Femur (tissue), 1 donor: ENCODE measurements around the gene BATF.
A peak's percentile ranks its signal among the peaks of the same experiment; 100 is the strongest.

Experiments used
- DNase-seq: peaks from one replicate; pipeline ENCODE4 v3.0.0-alpha.2; 2017

Gene BATF

DNA sequence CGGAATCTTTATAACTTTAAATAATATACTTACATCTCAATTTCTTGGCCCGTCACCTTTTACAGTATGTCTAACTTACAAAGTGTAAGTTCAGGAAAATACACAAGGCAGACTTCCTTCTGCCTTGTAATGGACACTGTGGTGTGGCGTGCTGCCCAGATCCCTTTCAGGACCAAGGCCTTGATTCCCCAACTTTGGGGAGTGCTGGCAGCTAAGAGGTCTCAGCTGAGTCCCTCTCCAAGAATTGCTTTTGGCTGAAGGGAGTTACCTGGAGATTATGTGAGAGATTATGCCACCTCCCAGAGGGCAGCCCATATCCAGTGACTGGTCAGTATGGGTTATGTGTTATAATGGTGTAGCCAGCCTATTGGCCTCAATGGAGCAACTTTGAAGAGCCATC is 21.2 kb upstream of the BATF start:
- no peak for DNase-seq

DNA sequence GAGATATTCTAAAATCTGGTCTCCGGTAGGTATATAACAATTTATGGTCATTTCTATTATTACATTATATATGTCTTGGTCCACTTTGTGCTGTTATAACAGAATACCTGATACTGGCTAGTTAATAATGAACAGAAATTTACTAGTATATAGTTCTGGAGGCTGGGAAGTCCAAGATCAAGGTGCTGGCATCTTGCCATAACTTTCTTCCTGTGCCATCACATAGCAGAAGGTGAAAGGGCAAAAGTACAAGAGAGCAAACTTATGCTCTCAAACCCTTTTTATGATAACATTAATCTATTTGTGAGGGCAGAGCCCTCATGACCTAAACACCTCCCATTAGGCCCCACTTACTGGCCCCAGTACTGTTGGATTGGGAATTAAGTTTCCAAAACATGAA is 17.9 kb upstream of the BATF start:
- DNase-seq, result no peak

DNA sequence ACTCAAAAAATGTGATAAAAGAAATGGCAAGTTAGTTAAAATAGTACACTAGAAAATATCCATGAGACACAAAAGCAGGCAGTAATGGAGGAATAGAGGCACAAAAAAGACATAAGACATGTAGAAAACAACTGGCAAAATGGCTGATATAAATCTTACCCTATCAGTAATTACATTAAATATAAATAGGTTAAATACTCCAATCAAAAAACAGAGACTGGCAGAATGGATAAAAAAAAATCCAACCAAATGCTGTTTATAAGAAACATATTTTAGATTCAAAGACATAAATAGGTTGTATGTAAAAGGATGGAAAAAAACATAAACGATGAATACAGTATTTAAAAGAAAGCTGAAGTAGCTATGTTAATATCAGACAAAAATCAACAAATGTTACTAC is 15.3 kb upstream of the BATF start:
- no peak for DNase-seq

DNA sequence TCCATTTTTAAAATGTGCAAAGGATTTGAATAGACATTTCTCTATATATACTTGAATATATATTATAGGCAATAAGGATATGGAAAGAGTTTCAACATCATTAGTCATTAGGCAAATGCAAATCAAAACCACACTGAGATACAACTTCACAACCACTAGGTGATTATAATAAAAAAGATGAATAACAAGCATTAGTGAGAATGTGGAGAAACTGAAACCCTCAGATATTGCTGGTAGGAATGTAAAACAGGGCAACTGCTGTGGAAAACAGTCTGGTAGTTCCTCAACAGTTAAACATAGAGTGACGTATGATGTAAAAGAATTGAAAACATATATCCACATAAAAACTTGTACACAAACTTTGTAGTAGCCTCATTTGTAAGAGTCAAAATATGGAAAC is 11.7 kb upstream of the BATF start:
- DNase-seq, result no peak

DNA sequence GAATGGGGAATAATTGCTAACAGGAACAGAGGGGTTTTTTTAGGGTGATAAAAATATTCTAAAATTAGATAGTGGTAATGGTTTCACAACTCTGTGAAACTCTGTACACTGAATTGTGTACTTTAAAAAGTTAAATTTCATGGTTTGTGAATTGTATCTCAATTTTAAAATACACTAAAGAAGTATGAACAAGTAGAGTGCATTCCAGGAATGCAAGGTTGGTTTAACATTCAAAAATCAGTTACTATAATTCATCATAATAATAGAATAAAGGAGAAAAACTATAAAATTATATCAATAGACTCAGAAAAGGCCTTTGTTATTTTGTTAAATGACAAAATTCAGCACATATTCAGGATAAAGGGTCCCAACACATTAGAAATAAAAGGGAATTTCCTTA is 11.1 kb upstream of the BATF start:
- DNase-seq, result no peak

DNA sequence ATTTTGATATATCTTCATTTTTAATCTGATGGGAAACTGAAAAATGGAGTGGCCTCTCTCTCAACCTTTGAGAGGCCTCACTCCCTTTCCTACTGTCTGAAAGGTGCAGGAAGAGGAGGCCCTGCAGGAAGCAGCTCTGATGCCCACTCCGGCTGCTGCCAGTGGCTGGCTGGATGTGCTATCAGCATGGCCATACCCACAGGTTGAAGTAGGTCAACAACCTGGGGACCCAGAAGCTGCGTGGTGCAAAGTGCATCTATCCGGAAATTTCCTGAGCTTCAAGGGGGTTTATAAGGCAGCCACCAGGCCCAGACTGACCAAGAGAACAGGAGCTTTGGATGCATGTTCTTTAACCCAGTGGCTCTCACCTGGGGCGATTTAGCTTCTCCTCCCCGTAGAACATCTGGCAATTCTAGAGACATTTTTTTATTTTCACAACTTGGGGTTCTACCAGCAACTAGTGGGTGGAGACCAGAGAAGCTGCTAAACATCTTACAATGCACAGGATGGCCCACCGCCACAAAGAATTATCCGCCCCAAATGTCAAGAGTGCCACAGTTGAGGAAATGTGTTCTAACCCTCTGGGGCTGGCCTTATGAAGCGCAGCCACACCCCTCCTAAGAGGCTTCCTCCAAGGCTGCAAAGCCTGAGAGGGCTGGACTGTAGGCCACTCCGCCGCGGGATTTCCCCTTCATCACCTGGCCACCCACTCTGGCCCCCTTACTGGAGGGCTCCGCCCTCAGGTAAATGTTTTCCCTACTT is 8.2 kb upstream of the BATF start:
- no peak for DNase-seq

DNA sequence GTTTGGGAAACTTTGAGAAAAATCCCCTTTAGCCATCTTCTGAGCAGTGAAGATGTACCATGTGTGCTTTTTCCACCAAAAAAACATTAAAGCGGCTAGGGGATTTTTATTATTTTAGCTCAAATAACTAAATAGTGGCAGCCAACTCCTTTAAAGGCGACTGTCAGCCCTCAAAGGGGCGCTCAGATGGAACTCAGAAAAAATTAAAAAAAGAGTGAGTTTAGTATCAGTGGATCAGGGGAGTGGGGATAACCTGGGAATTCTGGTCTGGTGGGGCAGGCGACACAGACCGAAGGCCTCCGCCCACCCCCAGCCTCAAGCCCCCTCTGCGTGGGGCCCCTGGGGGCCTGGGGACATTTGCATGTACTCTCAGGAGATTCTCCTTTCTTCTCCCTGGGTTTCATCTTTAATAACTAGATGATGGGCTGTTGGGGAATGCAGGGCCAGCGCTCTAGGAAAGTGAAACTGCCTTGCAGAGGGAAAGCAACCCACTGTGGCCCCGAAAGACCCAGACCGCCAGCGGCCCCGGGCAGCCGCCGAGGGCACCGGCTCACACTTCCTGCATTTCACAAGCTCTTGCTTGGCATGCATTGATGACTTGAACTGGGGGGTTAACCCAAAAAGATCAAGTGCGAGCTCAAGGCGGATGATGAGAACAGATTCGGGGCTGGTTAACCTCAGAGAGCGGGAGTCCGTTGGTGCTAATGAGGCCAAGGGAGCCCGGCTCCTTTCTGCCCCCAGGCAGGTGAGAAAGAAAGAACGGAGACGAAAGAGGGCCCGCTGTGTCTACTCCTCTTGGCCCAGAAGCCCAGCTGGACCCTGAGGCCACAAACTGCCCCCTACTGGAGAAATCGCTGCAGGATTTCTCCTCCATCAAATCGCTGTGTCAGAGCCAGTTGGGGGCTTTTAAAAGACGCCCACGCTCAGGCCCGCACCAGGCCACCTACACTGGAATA is 7.3 kb upstream of the BATF start:
- DNase-seq, result peak; percentile 51

DNA sequence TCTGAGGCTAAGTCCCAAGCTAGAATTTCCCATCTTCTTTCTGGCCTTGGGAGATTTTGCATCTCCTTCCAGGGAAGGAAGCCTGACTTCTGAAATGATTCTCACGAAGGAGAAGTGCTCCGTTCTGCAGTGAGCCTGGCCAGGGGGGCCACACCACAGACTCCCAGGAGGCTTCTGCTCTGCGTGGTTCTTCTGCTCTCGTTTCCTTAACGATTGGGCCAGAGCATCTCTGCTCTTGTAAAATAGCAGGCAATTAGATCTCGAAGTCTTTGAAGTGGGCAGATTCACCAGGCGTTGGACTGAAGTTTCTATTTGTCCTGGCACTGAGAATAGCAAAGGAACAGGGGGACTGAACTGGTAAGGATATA is 6.7 kb upstream of the BATF start:
- DNase-seq, result peak; percentile 44

DNA sequence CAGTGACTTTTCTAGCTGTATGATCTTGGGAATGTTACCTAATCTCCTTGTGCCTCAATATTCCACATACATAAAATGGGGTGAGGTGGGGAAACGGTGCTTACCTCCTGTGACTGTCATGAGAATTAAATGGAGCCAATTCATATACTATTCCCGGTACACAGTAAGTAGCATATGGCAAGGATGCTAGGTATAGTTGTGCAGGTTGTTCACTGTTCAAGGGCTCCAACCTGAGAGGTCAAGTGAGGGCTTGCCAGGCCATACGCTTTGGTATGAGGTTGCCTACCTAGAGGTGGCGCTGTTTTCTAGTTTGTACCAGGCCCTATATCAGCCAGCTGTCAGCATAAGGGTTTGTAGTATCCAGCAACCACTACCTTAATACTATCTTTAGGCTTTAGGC is 3.6 kb upstream of the BATF start:
- no peak for DNase-seq

DNA sequence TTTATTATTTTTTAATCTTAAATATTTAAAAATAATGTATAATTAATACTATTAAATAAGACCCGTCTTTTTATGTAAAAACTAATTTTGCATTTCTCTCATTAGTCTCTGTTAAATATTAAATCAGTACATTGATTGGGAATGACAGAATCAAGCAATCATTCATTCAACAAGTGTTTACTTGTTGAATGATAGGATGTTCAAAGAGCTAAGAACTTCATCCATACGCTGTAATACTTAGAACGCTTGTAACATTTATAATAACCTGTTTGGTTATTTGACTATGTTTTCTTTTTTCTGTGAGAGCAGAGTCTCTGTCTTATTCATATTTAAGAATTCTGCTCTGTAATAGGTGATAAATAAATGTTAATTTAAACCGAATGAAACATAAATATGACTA is 2.9 kb upstream of the BATF start:
- no peak for DNase-seq

DNA sequence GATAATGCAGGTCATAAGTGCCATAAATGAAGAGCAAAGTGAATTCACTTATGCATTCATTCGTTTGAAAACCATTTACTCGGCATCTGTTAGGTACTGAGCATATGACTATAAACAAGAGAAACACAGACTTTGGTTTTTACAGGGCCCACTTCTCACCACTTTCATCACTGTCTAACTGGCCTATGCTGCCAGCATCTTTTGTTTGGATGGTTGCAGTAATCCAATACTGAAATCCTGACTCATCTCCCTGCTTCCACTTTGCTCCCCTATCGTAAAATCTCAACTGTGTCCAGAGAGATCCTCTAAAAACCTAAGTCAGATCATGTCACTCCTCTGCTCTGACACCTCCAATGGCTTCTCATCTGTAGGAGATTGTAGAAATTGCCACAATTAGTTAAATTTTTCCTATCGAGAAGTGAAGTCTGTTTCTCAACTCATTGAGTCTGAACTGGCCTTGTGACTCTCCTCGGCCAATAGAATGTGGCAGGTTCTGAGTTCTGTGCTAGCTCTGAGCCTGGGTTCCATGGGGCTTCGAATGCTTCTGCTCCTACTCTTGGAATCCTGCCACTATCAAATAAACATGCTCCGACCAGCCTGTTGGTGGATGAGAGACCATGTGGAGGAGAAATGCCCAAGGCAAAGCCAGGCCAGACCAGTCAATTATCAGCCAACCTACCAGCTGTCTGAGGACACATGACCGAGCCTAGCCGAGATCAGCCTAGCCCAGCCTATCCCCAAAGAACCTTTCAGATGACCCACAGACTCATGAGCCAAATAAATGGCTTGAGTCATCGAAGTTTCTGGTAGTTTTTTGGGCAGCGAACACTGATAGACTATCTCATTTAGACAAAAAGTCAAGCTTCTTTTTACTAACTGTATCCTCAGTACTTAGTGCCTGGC is 2.2 kb upstream of the BATF start:
- DNase-seq, result no peak

DNA sequence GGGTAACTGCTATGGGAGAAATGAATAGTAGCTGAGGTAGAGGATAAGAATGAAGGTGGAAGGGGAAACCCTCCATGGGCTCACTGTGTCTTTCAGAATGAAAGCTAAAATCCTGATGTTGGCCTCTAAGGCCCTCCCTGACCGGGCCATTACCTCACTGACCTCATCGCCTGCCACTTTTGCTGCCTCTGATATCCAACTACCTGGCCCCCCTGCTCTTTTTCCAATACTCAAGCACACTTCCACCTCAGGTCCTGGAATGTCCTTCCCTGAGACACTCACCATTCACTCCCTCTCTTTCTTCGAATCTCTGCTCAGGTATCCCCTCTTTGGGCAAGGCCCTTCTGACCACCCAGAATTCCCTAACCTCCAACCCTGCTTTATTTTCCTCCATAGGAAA is 1.4 kb upstream of the BATF start:
- DNase-seq, result no peak

DNA sequence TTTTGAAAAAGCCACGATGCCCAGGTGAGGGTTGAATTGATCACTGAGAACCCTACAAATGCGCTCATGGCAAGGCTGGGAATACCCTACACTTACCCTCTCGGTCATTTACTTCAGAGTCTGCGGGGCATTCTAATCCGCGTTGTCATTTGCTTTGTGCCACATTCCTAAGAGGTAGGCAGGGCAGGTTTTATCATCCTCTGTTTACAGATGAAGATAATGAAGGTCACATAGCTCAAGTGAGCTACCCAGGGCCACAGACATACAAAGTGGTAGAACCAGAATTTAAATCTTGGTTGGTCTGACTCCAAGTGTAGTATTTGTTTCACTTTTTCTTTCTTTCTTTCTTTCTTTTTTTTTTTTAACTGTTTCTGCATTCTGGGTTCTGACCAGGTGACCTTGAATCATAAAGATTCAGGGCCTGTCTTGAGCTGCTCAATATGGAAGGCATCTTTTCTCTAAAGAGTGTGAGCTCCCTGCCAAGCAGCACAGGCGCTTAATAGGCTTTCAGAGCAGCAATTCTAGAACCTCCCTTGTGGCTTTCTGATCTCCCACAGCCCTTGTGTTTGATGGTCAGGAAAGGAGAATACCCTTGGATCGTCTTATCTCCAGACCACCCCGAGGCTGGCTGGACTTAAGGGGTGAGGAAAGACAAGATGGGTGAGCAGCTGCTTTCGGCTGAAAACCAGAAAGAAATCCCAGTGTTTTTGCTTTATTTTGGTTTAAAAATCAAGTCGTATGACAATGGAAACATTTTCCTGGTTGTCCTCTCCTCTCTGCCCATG is 662 bp upstream of the BATF start:
- no peak for DNase-seq

DNA sequence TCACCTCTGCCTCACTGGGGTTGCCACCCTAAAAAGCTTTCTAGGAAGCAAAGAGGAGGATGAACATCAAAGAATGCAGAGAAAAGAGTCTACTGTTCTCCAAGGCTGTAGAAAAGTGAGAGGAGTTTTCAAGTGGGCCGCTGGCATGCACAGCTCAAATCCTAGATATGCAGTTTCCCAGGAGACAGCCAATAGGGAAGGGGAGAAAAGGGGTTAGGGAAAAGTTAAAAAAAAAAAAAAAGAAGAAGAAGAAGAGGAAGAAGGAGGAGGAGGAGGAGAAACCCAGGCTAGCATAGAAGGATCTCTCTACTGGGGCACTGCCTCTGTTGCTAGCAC is 682 bp downstream of the BATF start:
- DNase-seq, result no peak

DNA sequence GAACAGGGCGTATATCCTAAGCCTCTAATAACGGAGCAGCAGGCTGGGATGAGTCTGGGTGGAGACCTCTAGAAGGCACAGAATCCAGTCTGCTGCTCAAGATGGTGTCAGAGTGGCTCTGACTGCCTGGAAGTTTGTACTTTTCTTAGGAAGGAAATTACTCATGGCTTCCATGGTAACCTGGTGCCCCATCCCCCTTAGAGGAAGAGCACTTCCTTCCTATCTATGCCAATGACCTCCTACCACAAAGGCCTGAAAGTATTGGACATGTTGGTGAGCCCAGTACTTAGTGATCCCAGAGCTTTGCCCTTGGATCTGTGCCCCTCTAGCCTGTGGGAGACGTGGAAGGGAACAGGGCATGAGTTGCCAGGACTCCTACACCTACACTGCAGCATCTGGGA is 1.5 kb downstream of the BATF start:
- no peak for DNase-seq

DNA sequence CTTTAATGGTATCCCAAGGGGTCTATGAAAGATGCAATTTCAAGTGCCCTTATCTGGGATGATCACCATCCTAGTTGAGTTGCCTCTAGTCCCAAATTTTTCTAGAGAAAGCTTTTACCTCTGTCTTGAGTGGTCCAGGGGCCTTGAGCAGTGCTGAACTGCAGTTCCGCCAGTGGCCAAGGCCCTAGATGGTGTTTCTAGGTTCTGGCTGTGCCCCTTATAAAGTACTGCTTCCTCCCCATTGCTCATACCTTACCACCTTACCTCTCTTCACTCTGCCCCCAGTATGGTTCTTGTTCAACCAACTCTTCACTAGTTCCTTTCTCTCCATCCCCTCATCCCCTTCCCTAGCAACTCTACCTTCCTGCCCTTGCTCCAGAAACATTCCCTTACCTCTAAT is 3.7 kb downstream of the BATF start:
- DNase-seq, result no peak

DNA sequence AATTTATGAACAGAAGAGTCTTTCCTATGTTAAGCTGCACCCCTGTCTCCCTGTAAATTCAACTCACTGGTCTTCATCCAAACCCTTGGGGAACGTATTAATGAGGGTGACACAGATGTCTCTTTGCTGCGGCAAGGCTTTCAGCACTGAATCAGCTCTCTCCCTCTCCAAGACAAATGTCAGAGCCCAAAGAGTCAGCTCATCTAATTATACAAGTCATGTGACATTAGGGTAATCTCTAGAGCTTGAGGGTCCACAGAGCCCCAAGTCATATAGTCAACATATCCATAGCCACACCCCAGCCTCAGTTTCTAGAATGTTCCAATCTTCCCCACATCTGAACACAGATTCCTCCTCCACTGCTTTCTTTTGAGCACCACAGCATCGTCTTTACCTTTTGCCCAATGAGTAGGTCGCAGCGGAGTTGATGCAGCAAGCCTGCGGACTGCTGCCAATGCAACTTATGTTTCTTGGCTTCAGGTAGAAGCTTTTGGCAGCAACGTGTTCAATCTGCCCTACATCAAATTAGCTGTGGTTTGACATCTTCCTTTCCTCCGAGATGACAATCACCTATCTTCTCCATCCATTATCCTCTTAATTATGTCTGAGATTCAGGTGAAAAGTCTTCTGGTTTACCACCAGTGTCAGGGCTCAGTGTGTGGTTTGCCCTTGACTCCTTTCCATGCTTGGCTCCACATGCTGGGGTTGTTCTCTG is 5.3 kb downstream of the BATF start:
- no peak for DNase-seq

DNA sequence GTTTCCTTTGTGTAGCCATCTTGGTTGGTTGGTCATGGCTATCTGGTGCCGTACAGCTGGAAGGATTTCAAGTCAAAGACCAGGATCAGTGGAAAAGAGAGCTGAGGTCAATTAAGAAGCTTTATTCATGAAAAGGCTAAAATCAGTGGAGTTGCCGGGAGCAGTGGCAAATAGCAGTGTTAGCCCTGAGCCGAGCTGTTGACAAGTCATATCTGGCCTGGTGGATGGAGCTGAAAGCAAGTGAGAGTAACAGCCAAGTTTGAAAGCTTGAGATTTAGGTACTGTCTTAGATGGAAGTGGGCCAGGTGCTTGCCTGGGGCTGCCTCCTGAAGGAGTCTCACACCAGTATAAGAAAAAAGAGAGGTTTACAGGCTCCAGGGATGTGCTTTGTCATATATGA is 9.0 kb downstream of the BATF start:
- no peak for DNase-seq

DNA sequence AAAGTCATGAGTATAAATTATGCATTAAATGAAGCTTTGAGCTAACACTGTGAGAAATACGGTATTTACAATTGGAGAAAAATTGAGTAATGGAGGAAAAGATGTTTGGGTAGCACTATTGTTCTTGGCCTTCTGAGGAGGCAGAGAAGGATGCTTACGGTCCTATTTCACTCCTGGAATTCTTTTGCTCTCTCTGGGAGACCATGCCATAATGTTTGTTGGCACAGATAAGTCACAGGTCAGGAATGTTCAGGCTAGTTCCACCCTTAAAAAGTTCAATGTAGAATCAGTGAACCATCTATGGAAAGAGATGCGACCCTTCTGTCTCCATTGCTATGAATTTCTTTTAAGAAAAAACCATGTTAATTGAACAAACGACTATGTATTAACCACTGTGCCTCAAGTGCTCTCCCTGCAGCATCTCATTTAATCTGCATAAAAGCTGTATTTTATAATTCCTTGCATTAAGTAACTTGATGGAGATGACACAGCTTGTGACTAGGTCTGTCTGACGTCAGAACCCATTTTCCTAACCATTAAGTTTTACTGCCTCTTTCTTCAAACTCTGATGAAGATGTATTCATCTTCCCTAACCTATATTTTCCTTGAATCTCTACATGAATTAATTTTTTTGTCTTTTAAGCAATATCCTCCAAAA is 9.5 kb downstream of the BATF start:
- no peak for DNase-seq

DNA sequence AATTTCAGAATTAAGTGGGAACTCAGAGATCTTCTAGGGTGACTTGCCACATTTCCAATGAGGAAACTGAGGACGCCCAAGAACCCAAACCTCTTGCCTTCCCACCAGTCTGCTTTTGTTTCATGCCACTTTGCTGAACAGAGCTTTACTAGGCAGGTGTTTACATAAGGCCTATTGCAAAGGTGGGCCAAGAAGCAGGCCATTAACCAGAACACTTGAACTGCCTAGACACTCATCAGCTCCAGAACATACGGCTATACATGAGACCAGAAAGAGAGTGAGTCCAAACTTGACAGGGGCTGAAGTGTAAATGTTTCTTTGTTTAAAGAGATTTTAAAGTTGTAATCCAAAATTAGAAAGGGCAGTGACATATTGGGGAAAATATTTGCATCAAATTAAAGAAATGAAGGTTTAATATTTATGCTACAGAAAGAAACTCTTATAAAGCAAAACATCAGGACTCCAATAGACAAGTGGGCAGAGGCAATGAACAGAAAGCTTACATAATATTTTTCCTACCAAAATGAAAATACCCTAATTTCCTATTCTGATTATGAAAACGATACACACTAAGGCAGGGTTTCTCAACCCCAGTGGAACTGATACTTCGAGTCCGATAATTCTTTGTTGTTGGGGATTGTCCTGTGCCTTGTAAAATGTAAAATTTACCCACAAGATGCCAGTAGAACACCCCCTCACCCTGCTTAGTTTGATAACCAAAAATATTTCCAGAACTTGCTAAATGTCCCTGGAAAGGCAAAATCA is 11.7 kb downstream of the BATF start:
- no peak for DNase-seq
